Left cardiac atrium (tissue), 4 donors: ENCODE results near the gene C11orf71. TPM values are rescaled to one million over a fixed set of nuclear protein-coding genes. Genes with fewer than 3 reads are reported as not detected.

Experiments used
- ATAC-seq, 2 donors: fragments of 200-7000 bp; cut with Tn5 transposase; one replicate each; pipeline ENCODE4 v1.9.1; 2020; ENCODE audit warnings: mild to moderate bottlenecking in 2 of 2, moderate library complexity in 2 of 2
- DNase-seq: peaks from one replicate; pipeline ENCODE4 v3.0.0-alpha.2; 2020
- intact Hi-C, 2 donors: fragments of 100-400 bp; cut with DNase I; formaldehyde crosslinking; loops; one replicate each; pipeline versions ENCODE4 v1.14.1 to v1.15.1; 2022 to 2023
- total RNA-seq, 2 donors: library from RNA; stranded (reverse); fragmentation: NEBNext Ultra II Directional; extraction: Animal tissue kit (Norgen Biotek cat#: 25700); gene quantifications; one replicate each; pipeline ENCODE4 v1.2.1, GENCODE V29; 2021
- donor health status: DM: no; HTN: yes; CAD: no.
- donor health status: DM: no; HTN: yes; CAD: no; lungs with severe emphysema.
- donor health status: DM: yes; HTN: yes; CAD: no.
- donor health status: Dilated cardiomyopathy.

The C11orf71 gene
- total RNA-seq, 2 donors from 2014 or later = 5.6 to 9.9 TPM

- DNase-seq (no peak), ATAC-seq (no peak)
- intact Hi-C loops = no loop called here
Observed at GRCh38 chr11:114412946-114413345, 12.6 kb upstream of the C11orf71 start.

- no peak for ATAC-seq
- DNase-seq = no peak
- intact Hi-C loops = loop anchor here in 1 of 2 donors (2.0 to 10.0 kb wide), 2 partner anchors 39 to 117 kb away; no protein-coding TSS in a partner anchor
Observed at GRCh38 chr11:114401311-114401710, 1.0 kb upstream of the C11orf71 start.

DNA sequence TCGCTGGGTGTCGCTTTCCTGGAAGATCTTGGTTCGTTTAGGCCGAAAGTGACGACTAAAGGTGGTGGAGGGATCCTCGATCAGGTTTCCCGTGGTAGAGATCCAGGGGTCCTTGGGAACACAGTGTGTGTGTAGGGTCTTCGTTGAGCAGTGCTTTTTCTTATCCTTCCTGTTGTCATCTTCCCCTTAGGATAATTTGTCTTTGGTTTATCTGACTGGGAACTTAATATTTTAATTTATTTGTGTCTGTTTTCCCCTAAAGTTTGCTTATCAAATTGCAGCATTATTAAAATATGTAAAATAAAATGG, 558 bp upstream of the C11orf71 start:
- DNase-seq (no peak), ATAC-seq (no peak)
- intact Hi-C loops = loop anchor here in 1 of 2 donors (2.0 to 10.0 kb wide), 2 partner anchors 40 to 116 kb away; no protein-coding TSS in a partner anchor

GRCh38 chr11:114399490-114400215, 658 bp downstream of the C11orf71 start:
- DNase-seq (no peak), ATAC-seq (peak; percentile 66 to 69)
- intact Hi-C loops = loop anchor here in 1 of 2 donors (2.0 to 10.0 kb wide), 3 partner anchors 41 to 115 kb away; no protein-coding TSS in a partner anchor

DNA sequence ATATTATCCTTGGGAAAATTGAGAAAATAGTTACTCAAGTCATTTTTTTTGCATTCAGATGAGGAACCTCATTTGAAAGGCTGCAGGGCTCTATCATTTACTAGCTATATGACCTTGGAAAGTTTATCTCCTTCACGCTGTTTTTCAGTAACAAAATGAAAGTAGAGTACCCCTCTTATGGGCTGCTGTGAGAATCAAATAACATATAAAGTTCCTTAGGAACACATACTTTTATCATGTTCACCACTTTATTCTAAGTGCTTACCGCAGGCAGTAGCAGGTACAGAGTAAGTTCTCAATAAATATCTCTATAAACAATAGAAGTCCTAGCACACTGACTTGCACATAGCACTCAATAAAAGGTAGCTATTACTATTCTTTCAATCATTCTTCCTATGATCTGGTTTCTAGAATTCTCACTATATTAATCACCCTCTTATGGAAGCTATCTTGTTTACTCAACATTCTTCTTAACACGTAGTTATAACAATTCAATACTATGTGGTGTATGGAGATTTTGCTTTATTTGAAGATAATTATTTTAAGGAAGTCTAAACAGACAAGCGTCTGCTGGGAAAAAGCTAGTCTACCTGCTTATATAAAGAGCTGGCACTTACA, 1.9 kb downstream of the C11orf71 start:
- no peak for ATAC-seq
- no peak for DNase-seq

GRCh38 chr11:114397349-114397982, 2.8 kb downstream of the C11orf71 start:
- no peak for DNase-seq
- intact Hi-C loops = loop anchor here in 1 of 2 donors (5.0 kb wide), 1 partner anchor 50 kb away; no protein-coding TSS in a partner anchor
- no peak for ATAC-seq

More for the DNA sequence above, 1.9 kb downstream of the C11orf71 start:
- intact Hi-C loops = loop anchor here in 1 of 2 donors (5.0 kb wide), 1 partner anchor 51 kb away; no protein-coding TSS in a partner anchor

DNA sequence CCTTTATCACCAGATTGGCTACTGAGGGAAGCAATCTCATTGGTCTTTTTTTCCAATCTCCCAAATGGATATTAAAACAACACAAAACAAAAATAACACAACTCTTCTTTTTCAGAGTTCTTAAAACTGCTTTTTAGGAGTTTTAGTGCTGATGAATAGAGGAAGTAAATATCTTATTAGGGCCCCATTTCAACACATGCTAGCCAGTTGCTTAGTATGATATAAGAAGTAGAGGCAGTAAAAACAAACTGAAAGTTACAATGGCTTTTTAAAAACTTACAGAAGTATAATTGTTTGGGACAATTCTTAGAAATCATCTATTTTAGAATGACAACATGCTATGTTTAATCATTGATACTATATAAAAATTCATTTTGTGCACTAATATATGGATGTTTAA, 3.4 kb downstream of the C11orf71 start:
- ATAC-seq (no peak), DNase-seq (no peak)
- intact Hi-C loops = loop anchor here in 1 of 2 donors (5.0 kb wide), 1 partner anchor 50 kb away; no protein-coding TSS in a partner anchor

DNA sequence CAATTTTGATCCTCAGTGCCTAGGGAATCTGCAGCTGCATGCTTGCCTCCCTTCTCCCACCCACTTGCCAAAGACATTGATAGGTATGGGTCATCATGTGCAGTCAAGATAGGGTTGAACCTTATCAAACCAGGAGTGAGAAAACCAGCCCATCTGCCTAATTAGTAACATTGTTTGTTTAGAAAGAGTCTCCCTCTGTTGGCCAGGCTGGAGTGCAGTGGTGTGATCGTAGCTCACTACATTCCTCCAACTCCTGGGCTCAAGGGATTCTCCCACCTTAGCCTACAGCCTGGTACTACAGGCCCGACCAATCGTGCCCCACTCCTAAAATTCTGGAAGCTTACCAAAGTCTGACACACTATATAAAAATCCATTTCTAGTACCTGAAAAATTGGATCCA, 4.6 kb downstream of the C11orf71 start:
- intact Hi-C loops = loop anchor here in 1 of 2 donors (5.0 kb wide), 1 partner anchor 48 kb away; no protein-coding TSS in a partner anchor
- ATAC-seq = no peak
- DNase-seq = no peak

GRCh38 chr11:114392735-114393667, 7.3 kb downstream of the C11orf71 start:
- intact Hi-C loops = no loop called here
- DNase-seq = no peak
- ATAC-seq = no peak

DNA sequence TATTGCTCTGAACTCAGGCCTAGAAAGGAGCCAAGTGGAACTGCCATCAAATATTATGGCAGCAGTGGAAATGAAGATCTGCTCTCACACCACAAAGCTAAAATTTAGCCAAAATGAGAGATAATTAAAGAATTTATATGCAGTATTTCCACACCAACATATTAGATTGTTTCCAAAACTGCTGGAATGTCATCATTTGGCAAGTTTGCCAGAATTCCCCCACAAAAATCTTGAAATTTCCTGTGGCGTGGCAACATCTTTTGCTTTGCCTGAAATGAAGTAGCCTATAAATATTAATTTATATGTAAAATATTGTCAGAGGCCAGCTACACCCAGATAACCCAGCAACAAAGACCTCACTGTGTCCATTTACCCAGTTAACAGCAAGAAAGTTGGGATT, 13.8 kb downstream of the C11orf71 start:
- no peak for ATAC-seq
- intact Hi-C loops = no loop called here

DNA sequence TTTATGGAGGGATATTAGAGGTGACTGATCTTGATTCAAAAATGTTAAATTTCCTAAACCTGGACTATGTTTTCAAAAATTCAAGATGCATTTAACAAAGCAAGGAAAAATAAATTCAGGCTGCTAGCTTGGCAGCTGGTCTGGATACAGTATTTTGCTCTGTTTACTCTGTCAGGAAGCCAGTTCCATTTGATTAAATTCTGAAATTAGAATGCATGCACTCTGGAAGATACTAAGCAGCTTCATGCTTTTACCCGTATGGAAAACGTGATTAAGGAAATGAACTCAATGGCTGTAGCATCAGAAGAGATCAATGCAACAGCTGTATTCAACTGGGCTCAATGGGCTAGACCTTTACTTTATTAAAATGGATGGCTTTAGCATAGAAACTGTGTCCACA, 14.2 kb downstream of the C11orf71 start:
- ATAC-seq (no peak), DNase-seq (no peak)
- intact Hi-C loops = no loop called here

More for the DNA sequence above, 13.8 kb downstream of the C11orf71 start:
- no peak for DNase-seq

DNA sequence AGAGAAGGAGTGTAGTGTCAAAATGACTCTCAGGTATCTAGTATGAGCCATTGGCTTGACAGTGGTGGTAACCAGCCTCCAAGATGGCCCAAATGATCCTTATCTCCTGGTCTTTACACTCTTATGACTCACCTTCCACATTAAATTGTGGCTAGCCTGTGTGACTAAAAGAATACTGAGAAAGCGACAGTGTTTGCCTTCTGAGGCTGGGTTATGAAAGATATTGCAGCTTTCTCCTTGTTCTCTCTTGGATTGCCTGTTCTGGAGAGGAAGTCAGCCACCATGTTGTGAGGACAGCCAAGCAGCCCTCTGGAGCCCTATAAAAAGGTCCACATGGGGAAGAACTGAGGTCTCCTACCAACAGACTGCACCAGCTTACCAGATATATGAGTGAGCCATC, 15.8 kb downstream of the C11orf71 start:
- no peak for DNase-seq
- ATAC-seq = no peak
- intact Hi-C loops = no loop called here

DNA sequence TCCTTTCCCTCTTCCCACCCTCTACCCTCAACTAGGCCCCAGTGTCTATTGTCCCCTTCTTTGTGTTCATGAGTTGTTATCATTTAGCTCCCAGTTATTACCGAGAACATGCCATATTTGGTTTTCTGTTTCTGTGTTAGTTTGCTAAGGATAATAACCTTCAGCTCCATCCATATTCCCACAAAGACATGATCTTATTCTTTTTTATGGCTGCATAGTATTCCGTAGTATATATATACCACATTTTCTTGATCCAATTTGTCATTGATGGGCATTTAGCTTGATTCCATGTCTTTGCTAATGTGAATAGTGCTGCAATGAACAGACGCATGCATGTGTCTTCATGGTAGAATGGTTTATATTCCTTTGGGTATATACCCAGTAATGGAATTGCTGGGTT, 17.8 kb downstream of the C11orf71 start:
- ATAC-seq = no peak
- intact Hi-C loops = no loop called here
- DNase-seq = no peak

GRCh38 chr11:114379394-114380069, 20.8 kb downstream of the C11orf71 start:
- ATAC-seq = no peak
- intact Hi-C loops = no loop called here
- DNase-seq = no peak

DNA sequence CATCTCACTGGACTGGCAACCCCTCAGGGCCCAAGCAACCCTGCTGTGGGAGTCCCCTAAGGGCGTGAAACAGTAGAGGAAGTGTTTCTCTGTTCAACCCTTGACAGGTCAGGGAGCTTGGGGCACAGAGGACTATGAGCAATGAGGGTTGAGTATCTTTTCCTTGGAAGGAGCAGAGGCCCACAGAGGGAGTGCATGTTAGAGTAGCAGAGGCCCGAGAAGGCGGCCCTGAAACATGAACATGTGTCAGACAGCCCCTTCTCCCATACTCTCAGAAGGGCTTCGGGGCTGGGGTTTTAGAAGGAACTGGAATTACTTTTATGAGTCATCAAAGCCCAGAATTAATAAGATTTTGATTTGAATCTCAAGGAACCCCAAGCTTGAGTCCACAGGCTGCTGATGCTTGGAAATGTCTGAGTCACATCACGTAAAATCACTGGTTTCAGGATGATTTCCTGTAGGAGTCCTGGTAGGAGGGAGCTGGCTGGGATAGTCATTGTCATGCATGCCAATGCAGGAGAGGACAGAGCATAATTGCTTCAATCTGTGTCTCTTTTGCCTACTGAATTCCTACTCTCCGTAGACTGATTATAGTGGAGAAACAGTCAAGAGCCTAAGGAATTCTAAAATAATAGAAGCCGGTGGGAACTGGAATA, 22.6 kb downstream of the C11orf71 start:
- intact Hi-C loops = no loop called here
- ATAC-seq = no peak
- no peak for DNase-seq

GRCh38 chr11:114375052-114375451, 25.3 kb downstream of the C11orf71 start:
- intact Hi-C loops = no loop called here

DNA sequence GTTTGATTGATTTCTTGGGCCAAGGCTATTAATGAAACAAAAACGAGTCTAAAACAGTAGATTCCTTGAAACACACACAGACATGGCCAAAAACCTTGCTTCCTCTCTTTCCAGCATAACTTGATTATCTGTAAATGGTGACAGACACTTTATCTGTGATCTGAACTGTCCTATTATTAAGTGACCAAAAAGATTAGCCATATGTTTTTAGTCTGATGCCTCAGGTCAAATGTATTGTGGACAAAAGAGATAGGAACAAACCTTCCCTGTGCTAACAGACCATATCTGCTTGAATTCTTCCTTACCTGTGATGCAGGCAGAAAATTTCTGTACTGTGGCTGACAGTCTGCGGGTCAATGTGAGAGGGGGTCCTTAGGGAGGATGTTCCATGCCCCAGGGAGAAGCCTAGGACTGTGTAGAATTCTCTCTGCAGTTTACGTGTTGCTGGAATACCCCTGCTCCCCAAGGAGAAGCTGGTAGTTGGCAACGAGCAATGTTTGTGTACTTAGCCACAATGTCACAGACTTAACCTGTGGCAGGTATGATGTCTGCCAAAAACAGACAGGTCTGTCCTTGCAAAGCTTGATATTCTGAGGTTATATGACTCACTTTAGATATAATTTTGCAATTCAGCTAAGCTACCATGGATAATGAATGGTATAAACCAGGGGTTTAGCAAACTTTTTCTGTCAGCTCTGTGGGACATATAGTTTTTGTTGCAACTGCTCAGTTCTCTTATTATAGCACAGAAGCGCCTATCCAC, 31.2 kb downstream of the C11orf71 start:
- intact Hi-C loops = no loop called here
- ATAC-seq (no peak), DNase-seq (no peak)

More at GRCh38 chr11:114375052-114375451, 25.3 kb downstream of the C11orf71 start:
- DNase-seq (no peak), ATAC-seq (no peak)
